Karpas-422 (cell line): Measurements from ENCODE around the gene PARD6A. TPM values are rescaled to one million over a fixed set of nuclear protein-coding genes. Genes with fewer than 3 reads are reported as not detected.

Experiments used
- DNase-seq: peaks from one replicate; pipeline ENCODE4 v3.0.0-alpha.2; 2015
- H2AFZ ChIP-seq: fragments of 200-600 bp; sonication (generic); 2 replicates; pipeline ENCODE4 v1.6.1; 2014; ENCODE audit warnings: antibody characterized with exemption, low read length, mixed read lengths
- H3K27ac ChIP-seq: fragments of 200-600 bp; sonication (generic); 2 replicates; pipeline ENCODE4 v1.5.1; 2014; ENCODE audit warnings: mild to moderate bottlenecking, low read length, moderate library complexity
- H3K27me3 ChIP-seq: fragments of 200-600 bp; sonication (generic); 2 replicates; pipeline ENCODE4 v1.6.1; 2014; ENCODE audit warnings: low read length, mixed read lengths
- H3K36me3 ChIP-seq: fragments of 200-600 bp; sonication (generic); 2 replicates; pipeline ENCODE4 v1.6.1; 2014; ENCODE audit warnings: low read length, mixed read lengths; ENCODE audit not compliant: insufficient read depth
- H3K4me1 ChIP-seq: fragments of 200-600 bp; sonication (generic); 2 replicates; pipeline ENCODE4 v1.6.1; 2014; ENCODE audit warnings: mild to moderate bottlenecking, low read length, mixed read lengths
- H3K4me2 ChIP-seq: fragments of 200-600 bp; sonication (generic); 2 replicates; pipeline ENCODE4 v1.6.1; 2014; ENCODE audit warnings: low read length, low read depth, mild to moderate bottlenecking; ENCODE audit not compliant: poor library complexity, severe bottlenecking
- H3K4me3 ChIP-seq: fragments of 200-600 bp; sonication (generic); 2 replicates; pipeline ENCODE4 v1.5.1; 2014; ENCODE audit warnings: mild to moderate bottlenecking, antibody characterized with exemption, low read length, mixed read lengths
- H3K79me2 ChIP-seq: fragments of 200-600 bp; sonication (generic); 2 replicates; pipeline ENCODE4 v1.6.1; 2014; ENCODE audit warnings: mild to moderate bottlenecking, low read length, mixed read lengths
- H3K9ac ChIP-seq: fragments of 200-600 bp; sonication (generic); 2 replicates; pipeline ENCODE4 v1.6.0; 2014; ENCODE audit warnings: low read length
- H3K9me2 ChIP-seq: fragments of 200-600 bp; sonication (generic), shearing (Covaris generic); replicated peaks from 2 replicates; pipeline ENCODE4 v1.6.0; 2014; ENCODE audit warnings: mild to moderate bottlenecking, low read length, moderate library complexity; ENCODE audit not compliant: insufficient read depth
- H3K9me3 ChIP-seq: fragments of 300-700, 200-600 bp; sonication (generic); 2 replicates; pipeline ENCODE4 v1.6.1; 2014; ENCODE audit warnings: low read length, mixed read lengths
- H4K20me1 ChIP-seq: fragments of 200-600 bp; sonication (generic); 2 replicates; pipeline ENCODE4 v1.6.1; 2014; ENCODE audit warnings: mild to moderate bottlenecking, antibody characterized with exemption, low read length, low read depth; ENCODE audit not compliant: insufficient read depth
- total RNA-seq: library from RNA; depleted of rRNA; stranded (reverse); fragments of >200 nt; shearing (Covaris generic); gene quantifications from 2 replicates; pipeline ENCODE4 v1.2.3, GENCODE V29; 2014; ENCODE audit warnings: low replicate concordance

The PARD6A gene
- total RNA-seq, 1 experiment from 2014 or later = 13.6 TPM

DNA sequence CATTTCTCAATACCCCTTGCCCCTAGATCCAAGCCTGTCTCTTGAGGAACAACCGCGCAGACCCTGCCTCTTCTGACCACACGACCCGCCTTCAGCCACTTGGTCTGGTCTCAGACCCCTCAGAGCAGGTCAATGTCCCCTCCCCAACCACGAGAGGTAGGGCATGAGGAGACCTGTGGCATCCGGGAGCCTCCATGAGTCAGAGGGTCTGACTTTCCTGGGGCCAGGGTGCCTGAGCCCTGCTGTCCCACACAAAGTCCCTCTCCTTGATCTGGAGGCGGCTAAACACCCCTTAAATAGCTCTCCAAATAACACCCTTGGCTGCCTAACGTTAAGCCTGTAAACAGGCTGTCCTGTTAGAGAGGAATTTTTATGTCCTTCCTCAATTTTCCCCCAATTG, 10.7 kb upstream of the PARD6A start:
- no peak overlapping the region for H2AFZ ChIP-seq
- H3K9me2 ChIP-seq = no peaks in the 10 kb centered on the region
- no peak overlapping the region for H3K4me2 ChIP-seq
- no peaks in the 10 kb centered on the region for H4K20me1 ChIP-seq
- H3K27me3 ChIP-seq = no peaks in the 10 kb centered on the region
- no peak overlapping the region for H3K4me3 ChIP-seq
- no peaks in the 10 kb centered on the region for H3K36me3 ChIP-seq
- H3K27ac ChIP-seq = no peak overlapping the region
- H3K79me2 ChIP-seq = 0 out of 2 replicates have a peak, but pooled peaks cover 5% of the 10 kb centered on the region
- H3K9ac ChIP-seq = no peak overlapping the region
- H3K9me3 ChIP-seq = no peaks in the 10 kb centered on the region
- DNase-seq = no peak
- H3K4me1 ChIP-seq = peaks cover 11% of the 10 kb centered on the region

GRCh38 chr16:67651039-67651438, 9.7 kb upstream of the PARD6A start:
- Histone ChIP-seq H3K9me3 (no peaks in the 10 kb centered on the region), H3K4me2 (no peak overlapping the region), H2AFZ (no peak overlapping the region), H3K9me2 (no peaks in the 10 kb centered on the region), H3K36me3 (no peaks in the 10 kb centered on the region), H3K27me3 (no peaks in the 10 kb centered on the region), H3K9ac (no peak overlapping the region), H4K20me1 (no peaks in the 10 kb centered on the region), H3K79me2 (no peaks in the 10 kb centered on the region), H3K4me3 (no peak overlapping the region), H3K4me1 (peaks cover 1% of the 10 kb centered on the region), H3K27ac (no peak overlapping the region)
- no peak for DNase-seq

GRCh38 chr16:67651847-67652246, 8.9 kb upstream of the PARD6A start:
- no peak overlapping the region for H2AFZ ChIP-seq

GRCh38 chr16:67652578-67653127, 8.1 kb upstream of the PARD6A start:
- Histone ChIP-seq H3K4me1 (no peaks in the 10 kb centered on the region), H3K4me3 (no peak overlapping the region), H3K9me3 (no peaks in the 10 kb centered on the region), H2AFZ (no peak overlapping the region), H4K20me1 (no peaks in the 10 kb centered on the region), H3K4me2 (no peak overlapping the region), H3K36me3 (no peaks in the 10 kb centered on the region), H3K79me2 (no peaks in the 10 kb centered on the region), H3K27me3 (no peaks in the 10 kb centered on the region), H3K27ac (no peak overlapping the region), H3K9me2 (no peaks in the 10 kb centered on the region), H3K9ac (no peak overlapping the region)
- no peak for DNase-seq

More at GRCh38 chr16:67651847-67652246, 8.9 kb upstream of the PARD6A start:
- Histone ChIP-seq H3K9me2 (no peaks in the 10 kb centered on the region), H3K4me2 (no peak overlapping the region), H3K9ac (no peak overlapping the region), H3K36me3 (no peaks in the 10 kb centered on the region), H3K27me3 (no peaks in the 10 kb centered on the region), H3K4me3 (no peak overlapping the region), H4K20me1 (no peaks in the 10 kb centered on the region), H3K79me2 (no peaks in the 10 kb centered on the region), H3K27ac (no peak overlapping the region), H3K4me1 (no peaks in the 10 kb centered on the region), H3K9me3 (no peaks in the 10 kb centered on the region)
- DNase-seq = no peak

- Histone ChIP-seq H3K27me3 (no peaks in the 10 kb centered on the region), H3K4me3 (no peak overlapping the region), H3K9ac (no peak overlapping the region), H3K36me3 (no peaks in the 10 kb centered on the region), H3K4me2 (no peak overlapping the region), H3K9me3 (no peaks in the 10 kb centered on the region), H3K79me2 (peaks cover under 1% of the 10 kb centered on the region; the same call in 1 of the 2 replicates), H3K9me2 (no peaks in the 10 kb centered on the region), H3K4me1 (no peaks in the 10 kb centered on the region; the same call in 1 of the 2 replicates), H3K27ac (no peak overlapping the region), H4K20me1 (no peaks in the 10 kb centered on the region), H2AFZ (no peak overlapping the region)
- no peak for DNase-seq
Observed at GRCh38 chr16:67653128-67653788, 7.5 kb upstream of the PARD6A start.

GRCh38 chr16:67653789-67654402, 6.9 kb upstream of the PARD6A start:
- Histone ChIP-seq H3K9me3 (no peaks in the 10 kb centered on the region), H4K20me1 (no peaks in the 10 kb centered on the region; the same call in 1 of the 2 replicates), H3K27me3 (no peaks in the 10 kb centered on the region), H3K4me1 (peaks cover 6% of the 10 kb centered on the region), H3K79me2 (peaks cover 7% of the 10 kb centered on the region), H3K4me2 (no peak overlapping the region), H2AFZ (no peak overlapping the region), H3K9ac (no peak overlapping the region), H3K4me3 (no peak overlapping the region), H3K36me3 (no peaks in the 10 kb centered on the region), H3K9me2 (no peaks in the 10 kb centered on the region), H3K27ac (no peak overlapping the region)
- DNase-seq = no peak

DNA sequence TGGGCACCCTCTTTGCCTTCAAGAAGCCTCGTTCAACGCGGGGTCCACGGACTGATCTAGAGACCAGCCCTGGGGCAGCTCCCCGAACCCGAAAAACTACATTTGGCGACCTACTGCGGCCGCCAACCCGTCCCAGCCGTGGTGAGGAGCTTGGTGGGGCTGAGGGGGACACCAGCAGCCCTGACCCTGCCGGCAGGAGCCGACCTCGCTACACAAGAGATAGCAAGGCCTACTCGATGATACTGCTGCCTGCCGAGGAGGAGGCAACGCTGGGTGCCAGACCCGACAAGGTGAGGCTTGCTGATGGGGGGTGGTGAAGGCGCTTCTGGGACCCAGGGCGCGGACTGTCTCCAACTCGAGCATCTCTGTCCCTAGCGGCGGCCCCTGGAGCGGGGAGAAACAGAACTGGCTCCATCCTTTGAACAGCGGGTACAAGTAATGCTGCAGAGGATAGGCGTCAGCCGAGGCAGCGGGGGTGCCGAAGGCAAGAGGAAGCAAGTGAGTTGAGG, 6.3 kb upstream of the PARD6A start:
- H3K27ac ChIP-seq = no peak overlapping the region
- peaks cover under 1% of the 10 kb centered on the region; the same call in 1 of the 2 replicates for H4K20me1 ChIP-seq
- H3K9me3 ChIP-seq = no peaks in the 10 kb centered on the region
- no peak overlapping the region for H3K9ac ChIP-seq
- no peaks in the 10 kb centered on the region for H3K9me2 ChIP-seq
- H3K4me1 ChIP-seq = peaks cover 10% of the 10 kb centered on the region
- H3K36me3 ChIP-seq = no peaks in the 10 kb centered on the region
- H3K27me3 ChIP-seq = no peaks in the 10 kb centered on the region
- DNase-seq = no peak
- H2AFZ ChIP-seq = no peak overlapping the region
- H3K4me3 ChIP-seq = no peak overlapping the region
- H3K4me2 ChIP-seq = no peak overlapping the region
- H3K79me2 ChIP-seq = peaks cover 13% of the 10 kb centered on the region

GRCh38 chr16:67655363-67655762, 5.4 kb upstream of the PARD6A start:
- Histone ChIP-seq H3K4me2 (no peak overlapping the region), H3K4me3 (no peak overlapping the region), H3K27ac (no peak overlapping the region), H3K36me3 (no peaks in the 10 kb centered on the region), H4K20me1 (peaks cover 5% of the 10 kb centered on the region; the same call in 1 of the 2 replicates), H3K4me1 (peaks cover 10% of the 10 kb centered on the region), H3K9me3 (no peaks in the 10 kb centered on the region), H2AFZ (no peak overlapping the region), H3K27me3 (no peaks in the 10 kb centered on the region), H3K79me2 (peaks cover 18% of the 10 kb centered on the region), H3K9me2 (no peaks in the 10 kb centered on the region), H3K9ac (no peak overlapping the region)
- no peak for DNase-seq
